VCaP (cell line): ENCODE results near the gene MVD.

Experiments
- H3K27ac ChIP-seq: fragments of 450-650 bp; 2 replicates; pipeline ENCODE4 v1.5.1; 2017
- TF ChIP-seq, protein P1 (sequence below): fragments of 450-650 bp; conservative IDR thresholded peaks from 2 replicates; pipeline ENCODE4 v1.5.1; 2017; ENCODE audit warnings: mild to moderate bottlenecking, moderate library complexity

Gene MVD

GRCh38 chr16:88633684-88634140 lies 29.2 kb downstream of the MVD start:
- no peak overlapping the region for H3K27ac ChIP-seq
- TF ChIP-seq, protein P1, sequence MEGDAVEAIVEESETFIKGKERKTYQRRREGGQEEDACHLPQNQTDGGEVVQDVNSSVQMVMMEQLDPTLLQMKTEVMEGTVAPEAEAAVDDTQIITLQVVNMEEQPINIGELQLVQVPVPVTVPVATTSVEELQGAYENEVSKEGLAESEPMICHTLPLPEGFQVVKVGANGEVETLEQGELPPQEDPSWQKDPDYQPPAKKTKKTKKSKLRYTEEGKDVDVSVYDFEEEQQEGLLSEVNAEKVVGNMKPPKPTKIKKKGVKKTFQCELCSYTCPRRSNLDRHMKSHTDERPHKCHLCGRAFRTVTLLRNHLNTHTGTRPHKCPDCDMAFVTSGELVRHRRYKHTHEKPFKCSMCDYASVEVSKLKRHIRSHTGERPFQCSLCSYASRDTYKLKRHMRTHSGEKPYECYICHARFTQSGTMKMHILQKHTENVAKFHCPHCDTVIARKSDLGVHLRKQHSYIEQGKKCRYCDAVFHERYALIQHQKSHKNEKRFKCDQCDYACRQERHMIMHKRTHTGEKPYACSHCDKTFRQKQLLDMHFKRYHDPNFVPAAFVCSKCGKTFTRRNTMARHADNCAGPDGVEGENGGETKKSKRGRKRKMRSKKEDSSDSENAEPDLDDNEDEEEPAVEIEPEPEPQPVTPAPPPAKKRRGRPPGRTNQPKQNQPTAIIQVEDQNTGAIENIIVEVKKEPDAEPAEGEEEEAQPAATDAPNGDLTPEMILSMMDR = no peak

DNA sequence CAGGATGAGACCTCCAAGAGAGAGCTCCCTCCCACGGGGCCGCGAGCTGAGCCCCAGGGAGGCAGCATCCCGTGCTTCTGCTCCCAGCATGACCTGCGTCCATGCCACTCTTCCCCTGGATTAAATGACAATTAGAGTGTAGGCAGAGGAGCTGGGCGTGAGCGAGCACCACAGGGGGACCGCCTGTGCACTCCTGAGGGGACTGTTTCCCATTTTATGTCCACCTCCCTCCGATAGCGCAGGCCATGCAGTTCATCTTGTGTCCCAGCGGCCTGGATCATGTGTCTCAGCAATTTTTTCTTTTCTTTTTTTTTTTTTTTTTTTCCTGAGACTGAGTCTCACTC lies 30.3 kb downstream of the MVD start:
- H3K27ac ChIP-seq = no peak overlapping the region
- TF ChIP-seq, protein P1 = no peak

DNA sequence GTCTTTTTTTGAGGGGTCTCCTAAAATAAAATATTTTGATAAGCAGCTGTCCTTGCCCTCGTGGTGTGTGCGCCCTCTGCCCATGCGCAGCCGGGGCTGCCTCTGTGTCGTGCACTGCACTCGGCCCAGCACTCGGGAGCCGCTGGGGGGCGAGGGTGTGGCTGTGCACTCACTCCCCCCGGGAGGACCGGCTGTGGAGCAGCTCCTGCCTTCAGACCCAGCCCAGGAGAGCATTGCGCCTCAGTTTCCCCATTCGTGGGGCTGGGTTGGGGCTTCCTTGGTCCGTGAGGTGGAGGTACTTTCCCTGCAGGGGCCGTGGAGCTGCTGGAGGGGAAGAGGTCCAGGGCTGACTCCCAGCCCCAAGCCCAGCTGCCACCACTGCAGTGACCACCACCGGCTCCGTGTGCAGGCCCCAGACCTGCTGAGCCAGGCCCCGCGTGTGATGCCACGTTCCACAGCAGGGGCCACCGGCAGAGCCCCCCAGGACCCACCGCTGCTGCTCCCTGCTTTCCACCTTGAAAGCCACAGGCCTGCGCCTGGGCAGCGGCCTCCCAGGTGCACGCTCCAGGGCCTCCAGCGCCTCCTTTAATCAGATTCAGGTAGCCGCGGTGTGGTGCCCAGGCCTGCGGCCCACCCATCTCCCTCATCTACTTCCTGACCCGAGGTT lies 30.8 kb downstream of the MVD start:
- TF ChIP-seq, protein P1 = no peak

GRCh38 chr16:88631384-88631783 lies 31.5 kb downstream of the MVD start:
- H3K27ac ChIP-seq = no peak overlapping the region
- TF ChIP-seq, protein P1 = no peak

More for the DNA sequence above, 30.8 kb downstream of the MVD start:
- no peak overlapping the region for H3K27ac ChIP-seq

DNA sequence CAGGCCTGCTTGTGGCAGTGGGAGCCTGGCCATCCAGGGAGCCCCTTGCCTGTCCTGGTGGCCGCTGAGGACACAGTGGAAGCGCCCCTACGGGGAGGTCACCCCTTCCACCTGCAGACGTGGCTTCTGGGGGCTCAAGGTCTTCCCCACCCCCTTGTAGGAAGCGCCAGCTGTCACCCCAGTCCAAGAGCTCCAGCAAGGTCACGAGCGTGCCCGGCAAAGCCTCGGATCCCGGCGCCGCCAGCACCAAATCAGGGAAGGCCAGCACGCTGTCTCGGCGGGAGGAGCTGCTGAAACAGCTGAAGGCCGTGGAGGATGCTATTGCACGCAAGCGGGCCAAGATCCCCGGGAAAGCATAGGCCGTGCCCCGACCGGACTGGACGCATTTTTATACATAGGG lies 31.9 kb downstream of the MVD start:
- TF ChIP-seq, protein P1 = no peak
- H3K27ac ChIP-seq = no peak overlapping the region

GRCh38 chr16:88630433-88630832 lies 32.5 kb downstream of the MVD start:
- no peak overlapping the region for H3K27ac ChIP-seq
- TF ChIP-seq, protein P1 = no peak

- no peak overlapping the region for H3K27ac ChIP-seq
- TF ChIP-seq, protein P1 = no peak
These were observed 33.1 kb downstream of the MVD start for GRCh38 chr16:88629835-88630234.
